Panc1 (cell line): Measurements from ENCODE around the gene RPS14. TPM values are rescaled to one million over a fixed set of nuclear protein-coding genes. Genes with fewer than 3 reads are reported as not detected.

Source experiments
- ATAC-seq: fragments of 200-7000 bp; cut with Tn5 transposase; 2 replicates; pipeline ENCODE4 v1.9.1; 2020; ENCODE audit warnings: mild to moderate bottlenecking, moderate library complexity
- BruUV-seq: library from RNA; stranded (reverse); fragments of 400-500 nt; replicated peaks from 2 replicates; lab custom pipeline; 2021; lab: Mats Ljungman, UMichigan
- CTCF ChIA-PET: fragments of 300-600 bp; sonication (Branson Sonifier 250); formaldehyde crosslinking; loops from one replicate; lab custom pipeline; 2022; ENCODE audit warnings: antibody characterized with exemption; lab: Charles Lee
- POLR2A ChIA-PET: fragments of 300-600 bp; sonication (Branson Sonifier 250); formaldehyde crosslinking; loops from one replicate; lab custom pipeline; 2022; ENCODE audit warnings: antibody characterized with exemption; lab: Charles Lee
- DNase-seq: peaks from one replicate; pipeline ENCODE4 v3.0.0-alpha.2; 2010; ENCODE audit warnings: low read depth, low spot score
- H3K27ac ChIP-seq: 2 replicates; pipeline ENCODE4 v1.5.1; 2011; ENCODE audit warnings: mild to moderate bottlenecking, low read length, inconsistent platforms
- H3K27me3 ChIP-seq: fragments of 200-500 bp; sonication (Bioruptor generic); 2 replicates; pipeline ENCODE4 v1.6.0; 2014; ENCODE audit warnings: low read length, inconsistent platforms; ENCODE audit not compliant: control insufficient read depth, insufficient read depth
- H3K36me3 ChIP-seq: fragments of 200-500 bp; sonication (Bioruptor generic); 2 replicates; pipeline ENCODE4 v1.5.1; 2014; ENCODE audit warnings: inconsistent platforms, mild to moderate bottlenecking, low read length, moderate library complexity; ENCODE audit not compliant: control insufficient read depth, insufficient read depth
- H3K4me1 ChIP-seq: 2 replicates; pipeline ENCODE4 v1.5.1; 2011; ENCODE audit warnings: inconsistent platforms, mild to moderate bottlenecking, low read length, moderate library complexity; ENCODE audit not compliant: control insufficient read depth, insufficient read depth
- H3K4me3 ChIP-seq, 2 experiments: 2 replicates each; pipeline ENCODE4 v1.5.1; 2011 to 2012; ENCODE audit warnings: low read depth in 2 of 2, low read length in 2 of 2, mild to moderate bottlenecking in 2 of 2, inconsistent platforms in 1 of 2, moderate library complexity in 1 of 2
- H3K9me3 ChIP-seq: fragments of 200-500 bp; sonication (Bioruptor generic); 2 replicates; pipeline ENCODE4 v1.5.1; 2014; ENCODE audit warnings: low read depth, mild to moderate bottlenecking, inconsistent platforms, low read length, moderate library complexity; ENCODE audit not compliant: control insufficient read depth, insufficient read depth
- CTCF ChIP-seq: fragments of 450-650 bp; IDR thresholded peaks from 2 replicates; pipeline ENCODE4 v1.5.1; 2017; ENCODE audit warnings: mild to moderate bottlenecking
- POLR2AphosphoS5 ChIP-seq: IDR thresholded peaks from 2 replicates; pipeline ENCODE4 v1.6.1; 2012; ENCODE audit warnings: mild to moderate bottlenecking, low read depth, low read length, moderate library complexity
- REST ChIP-seq, 2 experiments: IDR thresholded peaks; 2 replicates each; pipeline ENCODE4 v1.6.1; 2011 to 2012; ENCODE audit warnings: low read depth in 2 of 2, control low read depth in 1 of 2, low read length in 1 of 2, mild to moderate bottlenecking in 1 of 2, moderate library complexity in 1 of 2; ENCODE audit not compliant: insufficient read depth in 1 of 2
- SIN3A ChIP-seq: IDR thresholded peaks from 2 replicates; pipeline ENCODE4 v1.6.1; 2012; ENCODE audit warnings: low read depth, mild to moderate bottlenecking, low read length, moderate library complexity, borderline replicate concordance; ENCODE audit not compliant: insufficient read depth
- TCF7L2 ChIP-seq: IDR thresholded peaks from 2 replicates; pipeline ENCODE4 v1.6.1; 2011; ENCODE audit warnings: mild to moderate bottlenecking, low read depth, low read length, inconsistent platforms
- in situ Hi-C: cut with HindIII; loops from 2 replicates; pipeline ENCODE4 v1.10.0; 2016; ENCODE audit warnings: low sequenced_read_pairs, low pct_unique_long_range_greater_than_20kb
- intact Hi-C: fragments of 100-400 bp; cut with micrococcal nuclease; formaldehyde crosslinking; loops from one replicate; pipeline ENCODE4 v1.10.0; 2022; ENCODE audit not compliant: unreplicated experiment
- total RNA-seq: library from RNA; stranded (reverse); gene quantifications from one replicate; pipeline ENCODE4 v1.2.1, GENCODE V29; 2021; ENCODE audit not compliant: unreplicated experiment

The RPS14 gene
- total RNA-seq, 1 experiment from 2014 or later, result 1,959 TPM

GRCh38 chr5:150485693-150486401 is 36.3 kb upstream of the RPS14 start:
- no peaks in the 10 kb centered on the region for H3K36me3 ChIP-seq
- no peak for DNase-seq
- H3K27me3 ChIP-seq, result no peaks in the 10 kb centered on the region
- ATAC-seq, result peak; percentile 60
- no peak for TF ChIP-seq SIN3A
- TF ChIP-seq POLR2AphosphoS5, result no peak
- no peak for TF ChIP-seq REST (IDR thresholded peaks at IDR 0.05; ENCODE audit: insufficient read depth in 1 of 2, low read depth in 2 of 2, low read length in 1 of 2)
- TF ChIP-seq TCF7L2, result no peak
- TF ChIP-seq CTCF, result no peak
- intact Hi-C loops, result no loop called here
- H3K9me3 ChIP-seq, result no peaks in the 10 kb centered on the region
- ChIA-PET CTCF (interaction anchor here (0.6 kb wide), 1 partner anchor 29 kb away, joined by 4 read pairs; no protein-coding TSS in a partner anchor), POLR2A (interaction anchor here (0.5 to 0.6 kb wide), 2 partner anchors 10 to 30 kb away, joined by 3 to 8 read pairs; no protein-coding TSS in a partner anchor)
- peak overlapping the region; percentile 85 for H3K27ac ChIP-seq
- H3K4me1 ChIP-seq, result peaks cover 47% of the 10 kb centered on the region
- no TSS peak for BruUV-seq
- in situ Hi-C loops, result no loop called here
- H3K4me3 ChIP-seq, result peak overlapping the region; percentile 79 to 81

- H3K4me3 ChIP-seq, result peak overlapping the region; percentile 79 to 81
- peak overlapping the region; percentile 85 for H3K27ac ChIP-seq
- intact Hi-C loops, result no loop called here
- POLR2A ChIA-PET, result interaction anchor here (0.5 kb wide), 1 partner anchor 31 kb away, joined by 3 read pairs; no protein-coding TSS in a partner anchor
- TSS peak; percentile 80 for BruUV-seq
- no peaks in the 10 kb centered on the region for H3K27me3 ChIP-seq
- no peak for TF ChIP-seq REST (IDR thresholded peaks at IDR 0.05; ENCODE audit: insufficient read depth in 1 of 2, low read depth in 2 of 2, low read length in 1 of 2)
- no peak for TF ChIP-seq SIN3A
- no peak for TF ChIP-seq POLR2AphosphoS5
- TF ChIP-seq TCF7L2, result no peak
- TF ChIP-seq CTCF, result no peak
- in situ Hi-C loops, result no loop called here
- no peaks in the 10 kb centered on the region for H3K36me3 ChIP-seq
- CTCF ChIA-PET, result interaction anchor here (0.5 to 0.7 kb wide), 3 partner anchors 11 to 172 kb away, joined by 3 read pairs; no protein-coding TSS in a partner anchor
- DNase-seq (no peak), ATAC-seq (no peak)
- no peaks in the 10 kb centered on the region for H3K9me3 ChIP-seq
- peaks cover 40% of the 10 kb centered on the region for H3K4me1 ChIP-seq
Observed at GRCh38 chr5:150484964-150485692, 35.6 kb upstream of the RPS14 start.
